SK-MEL-5 (cell line): ENCODE data around the gene RACK1. TPM values are rescaled to one million over a fixed set of nuclear protein-coding genes. Genes with fewer than 3 reads are reported as not detected.
"Not testable (repeated sequence)": the region's sequence is repeated elsewhere in the genome, so short reads cannot be mapped to it uniquely, and the experiment has no call there.

Experiments used
- DNase-seq: peaks from one replicate; pipeline ENCODE4 v3.0.0-alpha.2; 2016; ENCODE audit warnings: low read depth, low spot score
- in situ Hi-C: cut with HindIII; loops from 2 replicates; pipeline ENCODE4 v1.10.0; 2016; ENCODE audit warnings: low sequenced_read_pairs, high pct_unique_total_duplicates, low pct_unique_long_range_greater_than_20kb
- total RNA-seq: library from RNA; depleted of rRNA; stranded (reverse); fragments of >200 nt; shearing (Covaris generic); gene quantifications from 2 replicates; pipeline ENCODE4 v1.2.3, GENCODE V29; 2014

The RACK1 gene
- total RNA-seq, 1 experiment from 2014 or later: 4,118 TPM

DNA sequence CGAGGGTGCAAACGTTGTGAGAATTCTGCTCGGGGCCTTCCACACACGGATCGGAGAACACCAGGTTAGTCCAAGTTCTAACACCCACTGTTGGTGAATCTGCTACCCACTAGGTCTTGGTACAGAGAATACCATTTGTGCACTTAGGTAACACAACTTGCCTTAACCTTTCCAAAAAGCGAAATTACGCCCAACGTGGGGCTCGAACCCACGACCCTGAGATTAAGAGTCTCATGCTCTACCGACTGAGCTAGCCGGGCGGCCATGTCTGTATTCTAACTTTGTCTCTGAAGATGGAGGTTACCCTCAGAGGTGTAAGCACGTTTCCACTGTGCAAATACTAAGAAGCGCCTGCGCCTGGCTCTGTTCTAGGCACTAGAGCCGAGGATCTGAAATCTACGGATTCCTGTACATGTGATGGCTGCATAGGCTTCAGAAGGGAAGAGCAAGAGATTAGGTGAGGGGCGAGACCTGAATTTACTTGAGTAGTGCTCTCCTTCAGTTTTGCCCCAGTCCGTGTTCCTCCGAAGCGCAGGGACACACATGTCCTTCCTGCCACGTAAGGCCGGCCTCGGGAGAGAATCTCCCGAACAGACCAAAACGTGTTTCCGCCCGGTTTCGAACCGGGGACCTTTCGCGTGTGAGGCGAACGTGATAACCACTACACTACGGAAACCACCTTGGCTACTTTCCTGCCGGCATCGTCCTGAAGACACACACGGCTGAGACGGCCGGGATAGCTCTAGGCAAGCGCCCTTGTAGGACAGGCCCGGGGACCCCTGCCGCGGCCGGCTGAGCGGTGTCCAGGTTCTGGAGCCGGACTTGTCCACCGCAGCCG lies 21.7 kb downstream of the RACK1 start:
- in situ Hi-C loops: no loop called here
- peak; percentile 94 for DNase-seq

DNA sequence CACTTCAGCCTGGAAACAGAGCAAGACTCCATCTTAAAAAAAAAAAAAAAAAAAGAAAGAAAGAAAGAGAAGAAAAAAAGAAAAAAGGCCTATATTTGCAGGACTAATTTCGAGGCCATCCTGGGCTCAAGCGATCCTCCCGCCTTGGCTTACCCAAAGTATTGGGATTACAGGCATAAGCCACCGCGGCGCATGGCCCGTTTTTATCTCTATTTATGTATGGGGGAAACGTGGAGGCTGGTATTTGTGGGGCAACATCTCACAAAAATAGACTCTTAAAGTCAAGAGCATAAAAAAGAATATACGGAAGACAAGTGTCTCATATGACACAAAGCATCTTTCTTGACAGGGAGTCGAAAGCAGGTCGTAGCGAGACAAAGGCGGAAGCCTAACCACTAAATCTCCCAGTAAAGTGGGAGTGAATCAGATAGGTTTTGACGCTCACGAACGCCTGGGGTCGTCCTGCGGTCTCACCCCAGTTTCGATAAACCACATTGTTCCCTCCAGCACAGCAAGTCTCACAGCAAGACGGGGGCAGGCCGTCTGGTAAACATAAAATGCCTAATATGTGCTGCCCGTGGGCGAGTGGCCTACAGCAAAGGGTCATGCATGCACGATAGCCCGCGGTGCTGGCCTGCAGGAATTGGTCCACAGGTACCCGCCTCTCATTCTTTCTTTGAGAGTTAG lies 22.5 kb downstream of the RACK1 start:
- in situ Hi-C loops: no loop called here
- DNase-seq: no peak

DNA sequence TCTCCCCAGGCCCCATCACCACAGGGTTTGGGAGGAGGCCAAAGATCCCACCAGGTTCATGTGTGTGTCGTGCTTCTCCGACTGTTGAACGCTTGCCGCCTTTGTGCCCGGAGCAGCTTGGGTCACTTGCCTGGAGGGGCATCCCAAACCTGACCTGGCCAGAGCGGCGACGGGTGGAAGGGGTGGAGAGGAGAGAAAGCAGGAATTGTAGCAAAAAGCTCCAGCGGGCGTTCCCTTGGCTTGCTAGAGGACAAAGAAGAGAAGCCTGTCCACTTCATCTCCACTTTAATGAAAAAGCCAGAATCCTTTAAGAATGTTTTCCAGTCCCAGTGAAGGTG lies 23.6 kb downstream of the RACK1 start:
- DNase-seq: no peak
- in situ Hi-C loops: no loop called here

DNA sequence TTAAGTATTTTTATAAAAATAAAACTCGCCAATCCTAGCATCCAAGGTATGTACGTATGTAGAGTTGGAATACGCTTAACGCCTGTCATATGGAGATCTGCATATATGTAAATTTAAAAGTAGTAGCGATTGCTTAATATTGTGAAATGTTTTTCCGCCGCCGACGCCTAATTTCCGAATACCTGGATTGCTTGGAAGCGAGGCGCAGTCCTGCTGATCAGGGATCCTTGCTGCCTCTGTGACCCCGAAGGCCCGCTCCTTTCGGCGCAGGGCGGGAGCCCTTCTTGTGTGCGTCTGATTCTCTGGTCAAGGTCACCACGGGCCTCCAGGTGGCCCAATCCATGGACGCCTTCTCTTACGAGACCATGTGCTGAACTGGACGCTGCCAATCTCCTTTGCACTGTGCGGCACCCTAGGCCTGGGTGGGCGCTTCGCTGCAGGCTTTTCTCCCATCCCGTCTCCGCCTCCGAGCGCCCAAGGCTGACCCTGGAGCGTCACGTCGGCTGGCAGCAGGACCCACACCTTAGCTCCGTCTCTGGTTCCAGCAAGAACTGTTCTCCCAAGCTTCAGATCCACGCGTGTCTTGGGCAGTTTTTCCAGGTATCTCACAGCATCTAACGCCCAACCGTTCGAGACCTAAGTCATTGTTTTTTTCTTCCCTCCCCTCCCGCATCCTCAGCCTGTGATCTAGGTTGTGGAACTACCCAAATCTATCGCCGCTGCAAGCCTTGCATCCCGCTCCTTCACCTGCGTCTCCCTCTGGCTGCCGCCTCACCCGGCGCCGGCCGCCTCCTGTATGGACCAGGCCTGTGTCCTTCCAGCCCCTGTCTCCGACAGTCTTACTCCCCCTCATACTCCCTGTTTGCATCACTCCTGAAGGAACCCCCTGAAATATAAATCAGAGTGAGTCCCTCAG lies 24.2 kb downstream of the RACK1 start:
- no peak for DNase-seq
- in situ Hi-C loops: no loop called here

DNA sequence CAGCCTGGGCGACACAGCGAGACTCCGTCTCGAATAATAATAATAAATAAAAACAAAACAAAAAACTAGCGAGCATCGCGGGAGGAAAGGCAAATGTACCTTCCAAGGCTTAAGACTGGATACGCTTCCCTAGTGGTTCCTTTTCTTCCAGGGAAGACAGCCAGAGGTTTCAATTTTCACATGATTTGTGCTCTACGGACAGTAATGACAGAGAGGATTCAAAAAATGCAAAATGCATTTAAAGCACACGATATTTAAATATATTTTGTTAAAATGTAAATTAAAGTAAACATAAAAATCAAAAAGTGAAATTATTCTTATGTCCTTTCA lies 24.9 kb downstream of the RACK1 start:
- DNase-seq: peak; percentile 28
- in situ Hi-C loops: no loop called here

DNA sequence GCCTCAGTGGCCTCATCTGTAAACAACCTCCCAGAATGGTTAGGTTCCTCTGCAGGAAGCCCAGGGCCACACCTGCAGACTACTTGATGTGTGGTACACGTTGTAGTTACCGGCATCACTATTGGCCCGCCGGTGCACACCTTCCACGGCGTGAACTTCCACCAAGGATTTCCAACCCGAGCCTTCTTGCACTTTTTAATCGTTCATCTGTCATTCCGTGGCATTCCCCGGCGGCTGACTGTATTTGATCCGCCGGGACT lies 26.0 kb downstream of the RACK1 start:
- DNase-seq: no peak
- in situ Hi-C loops: no loop called here

DNA sequence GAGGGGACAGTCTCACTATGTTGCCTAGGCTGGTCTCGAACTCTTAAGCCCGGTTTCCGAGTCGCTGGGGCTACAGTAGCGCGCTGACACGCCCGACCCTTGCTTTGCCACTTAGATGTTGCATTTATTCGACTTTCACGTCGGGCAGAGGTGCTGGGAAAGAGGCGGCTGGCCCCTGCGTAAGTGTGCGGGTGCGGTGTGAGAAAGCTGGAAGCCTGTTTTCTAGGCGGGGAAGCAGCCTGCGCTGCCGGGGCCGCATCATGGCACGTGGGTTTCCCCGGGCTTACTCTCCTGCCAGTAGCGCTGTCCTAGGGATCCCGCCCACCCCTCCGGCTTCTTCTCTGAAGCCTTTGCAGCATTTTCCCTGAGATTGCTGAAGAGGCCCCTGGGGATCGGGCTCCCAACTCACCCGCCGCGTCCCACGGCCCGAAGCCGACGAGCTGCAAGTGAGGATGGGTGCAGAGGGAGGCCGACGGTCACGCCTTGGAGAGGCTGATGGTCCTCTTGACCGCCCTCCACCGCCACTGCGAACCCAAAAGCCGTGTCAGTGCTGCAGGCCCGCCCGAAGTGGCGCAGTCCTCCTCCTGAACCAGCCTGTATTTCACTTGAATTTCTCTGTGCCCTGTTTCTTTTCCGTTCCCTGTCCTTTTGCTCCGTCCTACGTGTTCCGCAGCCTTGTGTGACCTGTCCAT lies 26.4 kb downstream of the RACK1 start:
- DNase-seq: peak; percentile 62
- in situ Hi-C loops: no loop called here

DNA sequence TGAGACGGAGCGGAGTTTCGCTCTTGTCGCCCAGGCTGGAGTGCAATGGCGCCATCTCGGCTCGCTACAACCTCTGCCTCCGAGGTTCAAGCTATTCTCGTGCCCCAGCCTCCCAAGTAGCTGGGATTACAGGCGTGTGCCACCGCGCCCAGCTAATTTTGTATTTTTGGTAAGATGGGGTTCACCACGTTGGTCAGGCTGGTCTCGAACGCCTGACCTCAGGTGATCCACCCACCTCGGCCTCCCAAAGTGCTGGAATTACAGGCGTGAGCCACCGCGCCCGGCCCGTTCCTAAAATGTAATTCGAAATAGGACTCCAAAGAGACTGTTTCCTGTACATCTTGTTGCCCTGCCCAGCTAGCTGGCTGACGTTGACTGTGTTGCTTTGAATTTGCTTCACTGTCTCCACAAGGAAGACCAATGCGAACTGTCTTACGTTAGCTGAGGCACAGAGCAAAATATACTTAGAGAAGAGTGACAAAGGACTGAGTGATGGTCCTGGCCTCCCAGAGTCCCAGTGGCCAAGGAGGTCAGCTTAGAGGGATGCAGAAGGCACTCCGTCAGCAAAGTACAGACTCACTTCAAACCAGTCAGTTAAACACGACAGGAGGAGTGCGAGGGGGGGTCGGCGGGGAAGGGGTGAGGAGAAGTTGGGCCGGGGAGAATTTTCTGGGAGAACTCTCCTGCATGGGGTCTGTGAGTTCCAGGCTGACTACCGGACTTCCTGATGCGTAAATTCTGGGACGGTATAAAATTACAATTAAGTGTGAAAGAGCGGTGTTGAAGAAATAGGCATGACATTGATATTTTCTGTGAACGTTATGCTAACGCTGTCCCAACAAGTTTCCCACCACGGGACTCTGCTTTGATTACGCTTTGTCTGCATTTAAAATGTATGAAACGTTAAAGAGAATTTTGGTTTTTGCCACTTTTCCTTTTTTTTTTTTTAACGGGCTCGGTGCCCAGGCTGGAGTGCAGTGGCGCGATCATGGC lies 27.4 kb downstream of the RACK1 start:
- in situ Hi-C loops: no loop called here
- DNase-seq: peak; percentile 76

DNA sequence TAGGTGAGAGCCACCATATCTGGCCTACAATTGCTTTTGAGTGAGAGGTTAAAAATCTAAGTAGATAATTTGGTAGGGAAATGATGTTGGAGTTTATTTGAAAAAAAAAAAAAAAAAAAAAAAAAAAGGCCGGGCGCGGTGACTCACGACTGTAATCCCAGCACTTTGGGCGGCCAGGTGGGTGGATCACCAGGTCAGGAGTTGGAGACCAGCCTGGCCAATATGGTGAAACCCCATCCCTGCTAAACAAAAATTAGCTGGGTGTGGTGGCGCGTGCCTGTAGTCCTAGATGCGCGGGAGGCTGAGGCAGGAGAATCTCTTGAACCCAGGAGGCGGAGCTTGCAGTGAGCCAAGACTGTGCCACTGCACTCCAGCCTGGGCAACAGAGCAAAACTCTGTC lies 29.5 kb downstream of the RACK1 start:
- DNase-seq, in situ Hi-C loops: not testable (repeated sequence)

DNA sequence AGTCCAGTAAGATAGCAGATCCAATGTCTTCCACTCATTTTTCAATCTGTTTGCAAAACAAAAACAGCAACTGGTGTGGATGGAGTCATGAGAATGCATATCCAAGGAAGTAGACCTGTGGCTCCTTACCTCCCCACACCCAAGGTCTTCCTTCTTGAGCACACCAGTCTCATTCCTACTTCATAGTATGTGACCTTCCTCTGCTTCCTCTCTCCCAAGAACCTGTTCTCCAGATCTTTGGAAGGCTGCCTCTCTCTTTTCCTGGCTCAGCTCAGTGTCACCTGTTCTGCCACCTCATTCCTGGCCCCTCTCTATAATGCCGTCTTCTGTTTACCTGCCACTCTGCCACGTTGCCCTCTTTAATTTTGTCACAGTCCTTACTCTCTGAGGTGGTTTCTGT lies 30.8 kb downstream of the RACK1 start:
- no peak for DNase-seq
- in situ Hi-C loops: no loop called here

DNA sequence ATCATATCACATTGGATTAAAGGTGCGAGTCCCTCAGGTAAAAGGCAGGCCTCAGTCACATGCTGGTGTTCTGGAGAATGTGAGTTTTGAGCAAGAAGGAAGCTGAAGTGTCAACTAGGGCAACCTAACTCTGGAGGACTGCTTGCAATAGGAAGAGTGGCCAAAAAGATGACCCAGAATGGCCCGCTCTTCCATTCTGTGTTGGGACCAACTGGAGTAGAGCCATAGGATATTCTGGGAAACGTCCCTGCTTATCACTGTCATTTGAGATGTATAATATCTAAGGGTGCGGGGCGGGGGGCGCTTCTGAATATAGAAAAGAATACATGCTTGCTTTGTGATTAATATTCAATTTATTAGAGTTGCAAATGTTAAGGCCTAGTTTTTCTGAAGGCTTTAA lies 31.6 kb downstream of the RACK1 start:
- in situ Hi-C loops: no loop called here

DNA sequence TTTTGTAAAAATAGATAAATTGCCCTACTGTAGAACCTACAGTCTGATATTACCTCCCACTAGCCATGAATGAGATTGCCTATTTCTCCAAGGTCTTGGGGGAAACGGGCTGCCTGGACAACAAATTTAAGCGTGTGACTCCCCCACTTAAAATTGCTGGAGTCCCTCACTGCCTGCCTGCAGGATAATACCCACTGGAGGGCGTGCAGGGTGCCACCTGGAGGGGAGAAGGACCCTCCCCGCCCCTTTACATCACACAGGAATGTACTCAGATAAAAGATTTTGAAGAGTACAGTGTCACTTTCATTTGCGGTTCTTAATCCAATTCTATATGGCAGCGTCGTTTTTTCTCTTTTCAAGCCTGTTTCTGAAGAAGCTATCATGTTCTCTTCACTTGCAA lies 32.5 kb downstream of the RACK1 start:
- in situ Hi-C loops: no loop called here
- DNase-seq: no peak

More for the DNA sequence above, 31.6 kb downstream of the RACK1 start:
- no peak for DNase-seq

DNA sequence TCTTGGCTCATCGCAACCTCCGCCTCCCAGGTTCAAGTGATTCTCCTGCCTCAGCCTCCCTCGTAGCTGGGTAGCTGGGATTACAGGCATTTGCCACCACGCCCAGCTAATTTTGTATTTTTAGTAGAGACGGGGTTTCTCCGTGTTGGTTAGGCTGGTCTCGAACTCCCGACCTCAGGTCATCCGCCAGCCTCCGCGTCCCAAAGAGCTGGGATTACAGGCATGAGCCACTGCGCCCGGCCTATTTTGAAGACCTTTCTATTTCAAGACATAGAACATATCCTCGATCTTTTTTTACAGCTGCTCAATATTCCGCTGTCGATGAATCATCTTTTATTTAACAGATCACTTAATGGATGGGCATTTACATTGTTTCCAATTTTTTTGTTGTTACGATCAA lies 33.0 kb downstream of the RACK1 start:
- DNase-seq, in situ Hi-C loops: not testable (repeated sequence)

DNA sequence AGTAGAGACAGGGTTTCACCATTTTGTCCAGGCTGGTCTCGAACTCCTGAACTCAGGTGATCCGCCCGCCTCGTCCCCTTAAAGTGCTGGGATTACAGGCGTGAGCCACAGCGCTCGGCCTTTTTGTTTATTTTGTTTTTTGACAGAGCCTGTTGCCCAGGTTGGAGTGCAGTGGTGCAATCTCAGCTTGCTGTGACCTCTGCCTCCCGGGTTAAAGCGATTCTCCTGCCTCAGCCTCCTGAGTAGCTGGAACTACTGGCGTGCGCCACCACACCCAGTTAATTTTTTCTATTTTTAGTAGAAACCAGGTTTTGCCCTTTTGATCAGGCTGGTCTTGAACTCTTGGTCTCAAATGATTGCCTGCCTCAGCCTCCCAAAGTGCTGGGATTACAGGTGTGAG lies 33.6 kb downstream of the RACK1 start:
- in situ Hi-C loops, DNase-seq: not testable (repeated sequence)

DNA sequence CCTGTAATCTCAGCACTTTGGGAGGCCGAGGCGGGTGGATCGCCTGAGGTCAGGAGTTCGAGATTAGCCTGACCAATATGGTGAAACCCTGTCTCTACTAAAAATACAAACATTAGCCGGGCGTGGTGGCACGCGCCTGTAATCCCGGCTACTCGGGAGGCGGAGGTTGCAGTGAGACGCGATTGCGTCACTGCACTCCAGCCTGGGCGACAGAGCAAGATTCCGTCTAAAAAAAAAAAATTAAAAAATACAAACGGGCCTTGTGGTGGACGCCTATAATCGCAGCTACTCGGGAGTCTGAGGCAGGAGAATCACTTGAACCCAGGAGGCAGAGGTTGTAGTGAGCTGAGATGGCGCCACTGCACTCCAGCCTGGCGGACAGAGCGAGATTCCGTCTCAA lies 34.7 kb downstream of the RACK1 start:
- DNase-seq, in situ Hi-C loops: not testable (repeated sequence)

DNA sequence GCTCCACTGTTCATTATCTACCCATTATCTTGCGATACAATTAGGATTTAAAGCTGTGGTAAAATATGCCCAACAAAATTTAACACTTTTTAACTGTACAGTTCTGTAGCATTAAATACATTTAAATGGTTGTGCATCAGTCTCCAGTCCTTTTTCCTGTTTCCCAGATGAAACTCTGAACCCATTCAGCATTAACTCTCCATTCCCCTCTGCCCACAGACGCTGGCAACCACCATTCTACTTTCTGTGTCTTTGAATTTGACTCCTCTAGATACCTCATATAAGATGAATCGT lies 35.8 kb downstream of the RACK1 start:
- in situ Hi-C loops: no loop called here
- DNase-seq: no peak
